Left kidney (tissue), 2 donors: ENCODE measurements around the gene HRAS. TPM values are rescaled to one million over a fixed set of nuclear protein-coding genes. Genes with fewer than 3 reads are reported as not detected.
A peak's percentile ranks its signal among the peaks of the same experiment; 100 is the strongest.

ENCODE experiments used
- DNase-seq: peaks from one replicate; pipeline ENCODE4 v3.0.0-alpha.2; 2013
- polyA plus RNA-seq: library from polyadenylated mRNA; unstranded; fragments of 120-200 nt; gene quantifications from one replicate; pipeline ENCODE4 v1.2.1, GENCODE V29; 2013; ENCODE audit not compliant: insufficient read length

Gene HRAS
- polyA plus RNA-seq, 1 donor: 37.5 TPM

DNA sequence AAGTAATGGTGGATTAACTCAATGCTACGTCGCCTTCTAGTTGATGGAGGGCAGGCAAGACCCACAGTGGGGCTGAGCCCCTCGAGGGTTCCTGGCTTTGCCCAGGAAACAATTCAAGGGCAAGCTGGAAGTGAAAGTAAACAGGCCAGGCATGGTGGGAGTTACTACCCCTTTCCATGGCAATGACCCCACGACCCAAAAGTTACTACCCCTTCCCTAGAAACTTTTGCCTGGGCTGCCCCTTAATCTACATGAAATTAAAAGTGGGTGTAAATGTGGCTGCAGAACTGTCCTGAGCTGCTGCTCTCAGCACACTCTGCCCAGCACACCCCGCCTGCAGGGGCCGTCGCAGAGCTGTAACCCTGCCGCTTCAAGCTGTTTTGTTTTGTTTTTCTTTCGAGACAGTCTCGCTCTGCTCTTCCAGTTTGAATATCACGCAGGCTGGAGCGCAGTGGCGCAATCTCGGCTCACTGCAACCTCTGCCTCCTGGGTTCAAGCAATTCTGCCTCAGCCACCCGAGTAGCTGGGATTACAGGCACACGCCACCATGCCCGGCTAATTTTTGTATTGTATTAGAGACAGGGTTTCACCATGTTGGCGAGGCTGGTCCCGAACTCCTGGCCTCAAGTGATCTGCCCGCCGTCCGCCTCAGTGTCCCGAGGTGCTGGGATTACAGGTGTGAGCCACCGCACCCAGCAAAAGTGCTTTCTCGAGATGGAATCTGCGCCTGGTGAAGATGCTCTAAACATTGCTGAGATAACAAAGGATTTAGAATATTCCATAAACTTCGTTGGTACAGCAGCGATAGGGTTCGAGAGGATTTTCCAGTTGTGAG, 22.4 kb downstream of the HRAS start:
- no peak for DNase-seq

GRCh38 chr11:508956-509355, 26.4 kb downstream of the HRAS start:
- no peak for DNase-seq

GRCh38 chr11:507727-508515, 27.5 kb downstream of the HRAS start:
- DNase-seq: no peak

GRCh38 chr11:506995-507726, 28.2 kb downstream of the HRAS start, which contains the start of gene RNH1:
Gene RNH1 (minus strand): TSS chr11:507242. CDS start chr11:502162, 5,080 bp downstream.
- DNase-seq: peak; percentile 91

- DNase-seq: peak; percentile 94
Observed at GRCh38 chr11:506238-506994, 29.0 kb downstream of the HRAS start.

GRCh38 chr11:504994-505344, 30.4 kb downstream of the HRAS start:
- no peak for DNase-seq

DNA sequence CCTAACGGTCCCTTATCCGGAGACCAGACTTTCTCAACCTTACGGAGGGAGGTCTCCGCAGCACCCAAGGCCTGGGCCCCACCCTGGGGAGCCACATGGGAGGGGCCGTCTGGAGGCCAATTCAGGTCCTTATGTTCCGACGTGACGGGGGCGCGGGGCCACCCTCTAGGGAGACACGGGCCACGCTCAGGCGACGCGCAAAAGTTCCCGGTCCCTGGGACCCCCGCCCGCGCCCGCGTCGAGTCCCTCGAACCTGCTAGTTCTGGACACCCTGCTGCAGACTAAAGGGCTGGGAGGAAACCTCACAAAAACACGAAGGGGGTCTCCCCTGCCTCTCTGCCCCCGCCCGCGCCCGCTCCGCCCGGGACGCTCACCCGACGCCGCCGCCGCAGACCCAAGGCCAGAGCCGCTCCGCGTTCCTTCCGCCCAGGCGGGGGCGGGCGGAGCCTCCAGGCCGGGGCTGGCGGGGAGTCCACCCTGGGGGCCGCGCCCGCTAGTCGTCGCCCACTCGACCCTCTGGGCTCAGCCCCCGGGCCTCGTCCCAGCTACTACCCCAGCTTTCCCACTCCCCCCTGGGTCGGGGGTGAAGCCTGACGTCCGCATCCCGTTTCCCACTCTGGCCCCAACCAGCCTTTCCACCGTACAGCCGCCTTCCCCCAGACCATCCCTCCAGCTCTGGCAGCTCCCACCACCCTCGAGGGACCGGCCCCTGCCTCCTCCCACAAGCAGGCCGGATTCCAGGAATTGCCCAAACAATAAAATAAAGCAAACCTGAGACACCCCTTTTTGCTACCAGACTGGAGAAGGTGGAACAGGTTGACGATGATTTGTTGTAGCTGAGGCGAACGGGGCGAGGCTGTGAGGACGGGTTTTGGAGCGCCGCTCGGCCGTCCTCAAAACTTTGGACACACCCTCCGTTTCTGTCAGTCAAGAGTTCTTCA, 31.1 kb downstream of the HRAS start:
- DNase-seq: peak; percentile 37

GRCh38 chr11:503179-503981, 32.0 kb downstream of the HRAS start:
- DNase-seq: no peak

- DNase-seq: no peak
Observed at GRCh38 chr11:502288-503178, 32.8 kb downstream of the HRAS start.

DNA sequence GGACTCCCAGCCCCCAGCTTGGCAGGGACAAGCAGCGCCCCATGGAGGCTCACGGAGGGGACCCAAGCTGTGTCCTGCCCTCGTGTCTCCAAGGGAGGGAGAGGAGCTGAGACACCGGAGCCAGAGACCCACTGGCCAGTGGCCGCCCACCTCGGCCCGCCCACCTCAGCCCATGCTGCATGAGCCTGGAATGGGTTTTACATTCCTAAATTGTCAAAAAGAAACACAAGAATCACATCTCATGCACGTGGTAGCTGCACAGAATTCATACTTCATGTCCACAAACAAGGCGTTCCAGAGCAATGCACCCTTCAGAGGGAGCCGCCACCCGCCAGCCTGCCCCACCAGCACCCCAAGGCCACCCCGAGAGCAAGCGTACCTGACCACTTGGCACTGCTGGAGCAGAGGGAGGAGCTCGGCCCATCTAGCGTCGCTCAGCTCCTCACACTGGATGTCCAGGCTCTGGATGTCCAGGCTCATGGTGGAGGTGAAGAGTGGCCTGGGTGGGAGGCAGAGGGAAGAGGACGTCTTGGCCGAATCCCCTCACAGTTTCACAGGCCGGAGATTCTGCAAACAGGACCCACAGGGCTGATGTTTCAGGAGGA, 33.6 kb downstream of the HRAS start:
- DNase-seq: no peak

GRCh38 chr11:501001-501682, 34.2 kb downstream of the HRAS start:
- DNase-seq: no peak

GRCh38 chr11:499201-500076, 35.9 kb downstream of the HRAS start:
- no peak for DNase-seq

DNA sequence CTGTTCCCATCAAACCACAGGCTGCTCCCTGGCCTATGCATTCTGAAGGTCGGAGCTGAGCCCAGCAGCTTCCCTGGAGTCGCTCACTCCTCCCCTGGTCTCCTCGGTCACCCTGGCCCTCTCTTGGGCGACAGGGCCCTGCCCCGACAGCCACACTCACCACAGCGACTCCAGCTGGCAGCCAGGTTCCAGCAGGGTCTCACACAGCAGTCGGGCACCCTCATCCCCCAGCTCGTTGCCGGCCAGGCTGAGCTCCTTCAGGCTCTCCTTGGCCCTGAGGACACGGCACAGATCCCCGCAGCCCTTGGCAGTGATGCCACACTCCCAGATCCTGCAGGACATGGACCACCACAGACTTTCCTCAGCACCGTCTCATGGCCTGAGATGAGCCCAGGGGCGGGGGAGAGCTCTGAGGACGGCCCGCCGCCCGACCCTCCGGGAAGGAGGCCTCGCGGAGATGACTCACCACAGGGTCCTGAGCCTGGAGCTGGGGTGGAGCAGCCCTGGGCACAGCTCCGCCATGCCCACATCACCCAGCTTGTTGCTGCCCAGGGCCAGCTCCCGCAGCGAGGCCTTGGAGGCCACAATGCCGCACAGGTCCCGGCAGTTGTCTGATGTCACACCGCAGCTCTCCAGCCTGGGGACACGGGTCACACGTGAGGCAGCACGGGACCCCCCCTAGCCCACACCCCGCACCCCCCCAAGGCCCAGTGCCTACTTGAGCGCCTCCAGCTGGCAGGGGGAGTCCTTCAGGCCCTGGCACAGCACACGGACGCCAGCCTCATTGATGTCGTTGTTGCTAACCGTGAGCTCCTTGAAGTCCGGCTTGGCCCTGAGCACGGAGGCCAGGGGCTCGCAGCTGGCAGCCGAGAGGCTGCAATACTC, 36.8 kb downstream of the HRAS start:
- DNase-seq: no peak

DNA sequence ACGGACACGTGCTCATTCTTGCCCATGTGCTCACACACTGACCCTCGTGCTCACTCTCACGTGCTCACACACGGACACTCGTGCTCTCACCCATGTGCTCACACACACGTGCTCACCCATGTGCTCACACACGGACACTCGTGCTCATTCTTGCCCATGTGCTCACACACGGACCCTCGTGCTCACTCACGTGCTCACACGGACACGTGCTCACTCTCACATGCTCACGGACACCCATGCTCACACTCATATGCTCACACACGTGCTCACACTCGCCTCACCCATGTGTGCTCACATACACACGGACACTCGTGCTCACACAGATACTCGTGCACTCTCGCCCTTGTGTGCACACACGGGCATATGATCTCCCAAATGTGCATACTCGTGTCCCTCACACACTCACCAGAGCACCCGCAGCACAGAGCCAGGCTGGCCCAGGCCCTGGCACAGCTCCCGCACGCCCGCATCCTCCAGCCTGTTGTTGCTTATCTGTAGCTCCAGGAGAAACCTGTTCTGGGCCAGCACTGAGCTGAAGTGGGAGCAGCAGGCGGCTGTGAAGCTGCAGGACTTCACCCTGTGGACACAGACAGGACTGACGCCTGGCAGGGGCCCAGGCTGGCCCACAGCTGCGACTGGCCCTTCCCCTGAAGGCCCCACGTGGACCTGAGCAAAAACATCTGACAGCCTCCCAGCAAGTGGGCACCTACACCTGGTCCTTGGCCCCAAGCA, 37.6 kb downstream of the HRAS start:
- DNase-seq: no peak
